Jurkat, Clone E6-1 (cell line): ENCODE results near the gene USP17L15. TPM values are rescaled to one million over a fixed set of nuclear protein-coding genes. Genes with fewer than 3 reads are reported as not detected.
"Not testable (repeated sequence)": the region's sequence is repeated elsewhere in the genome, so short reads cannot be mapped to it uniquely, and the experiment has no call there.

Source experiments
- DNase-seq: peaks from one replicate; pipeline ENCODE4 v3.0.0-alpha.2; 2011; ENCODE audit warnings: low read depth, low spot score
- H3K4me3 ChIP-seq: 2 replicates; pipeline ENCODE4 v1.5.1; 2011; ENCODE audit warnings: mild to moderate bottlenecking, low read length, control low read depth, moderate library complexity
- polyA plus RNA-seq: library from polyadenylated mRNA; unstranded; fragments of >200 nt; gene quantifications from one replicate; pipeline ENCODE4 v1.2.1, GENCODE V29; 2012; ENCODE audit warnings: missing spikeins; ENCODE audit not compliant: insufficient read length, insufficient read depth

The USP17L15 gene, protein sequence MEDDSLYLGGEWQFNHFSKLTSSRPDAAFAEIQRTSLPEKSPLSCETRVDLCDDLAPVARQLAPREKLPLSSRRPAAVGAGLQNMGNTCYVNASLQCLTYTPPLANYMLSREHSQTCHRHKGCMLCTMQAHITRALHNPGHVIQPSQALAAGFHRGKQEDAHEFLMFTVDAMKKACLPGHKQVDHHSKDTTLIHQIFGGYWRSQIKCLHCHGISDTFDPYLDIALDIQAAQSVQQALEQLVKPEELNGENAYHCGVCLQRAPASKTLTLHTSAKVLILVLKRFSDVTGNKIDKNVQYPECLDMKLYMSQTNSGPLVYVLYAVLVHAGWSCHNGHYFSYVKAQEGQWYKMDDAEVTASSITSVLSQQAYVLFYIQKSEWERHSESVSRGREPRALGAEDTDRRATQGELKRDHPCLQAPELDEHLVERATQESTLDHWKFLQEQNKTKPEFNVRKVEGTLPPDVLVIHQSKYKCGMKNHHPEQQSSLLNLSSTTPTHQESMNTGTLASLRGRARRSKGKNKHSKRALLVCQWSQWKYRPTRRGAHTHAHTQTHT
- polyA plus RNA-seq = not detected

DNA sequence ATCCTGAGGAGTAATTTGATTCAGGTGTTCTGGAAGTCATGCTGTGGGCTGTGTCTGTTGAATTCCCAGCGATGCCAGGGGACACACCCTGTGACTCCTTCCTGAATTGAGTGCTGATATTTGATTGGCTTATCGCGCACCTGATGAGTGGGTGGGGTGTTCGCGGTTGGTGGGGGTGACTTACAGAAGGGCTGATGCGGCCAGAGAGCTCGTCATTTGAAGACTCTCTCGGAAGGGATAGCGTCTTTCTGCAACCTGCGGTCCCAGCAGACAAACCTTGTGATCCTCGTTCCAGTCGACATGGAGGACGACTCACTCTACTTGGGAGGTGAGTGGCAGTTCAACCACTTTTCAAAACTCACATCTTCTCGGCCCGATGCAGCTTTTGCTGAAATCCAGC lies at the start of gene USP17L15:
Gene USP17L15, plus strand, starts transcription at position 301 of the 400 bp plus-strand sequence. Its CDS starts 0 bp downstream, at position 301.
- H3K4me3 ChIP-seq, DNase-seq: not testable (repeated sequence)

GRCh38 chr4:9210357-9210756 lies 23.8 kb upstream of the USP17L15 start, which contains the start of gene USP17L10:
Gene USP17L10, plus strand, starts transcription at chr4:9210657. Its CDS starts 0 bp downstream, at chr4:9210657.
- H3K4me3 ChIP-seq, DNase-seq: not testable (repeated sequence)

- not testable (repeated sequence) for DNase-seq, H3K4me3 ChIP-seq
Observed at GRCh38 chr4:9214701-9215100, 19.5 kb upstream of the USP17L15 start.

- DNase-seq, H3K4me3 ChIP-seq: not testable (repeated sequence)
Observed at GRCh38 chr4:9215105-9215504, 19.1 kb upstream of the USP17L15 start, which contains the start of gene USP17L11. Gene USP17L11, plus strand, starts transcription at chr4:9215405. Its CDS starts 0 bp downstream, at chr4:9215405.

DNA sequence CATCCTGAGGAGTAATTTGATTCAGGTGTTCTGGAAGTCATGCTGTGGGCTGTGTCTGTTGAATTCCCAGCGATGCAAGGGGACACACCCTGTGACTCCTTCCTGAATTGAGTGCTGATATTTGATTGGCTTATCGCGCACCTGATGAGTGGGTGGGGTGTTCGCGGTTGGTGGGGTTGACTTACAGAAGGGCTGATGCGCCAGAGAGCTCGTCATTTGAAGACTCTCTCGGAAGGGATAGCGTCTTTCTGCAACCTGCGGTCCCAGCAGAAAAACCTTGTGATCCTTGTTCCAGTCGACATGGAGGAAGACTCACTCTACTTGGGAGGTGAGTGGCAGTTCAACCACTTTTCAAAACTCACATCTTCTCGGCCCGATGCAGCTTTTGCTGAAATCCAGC lies 14.3 kb upstream of the USP17L15 start, which contains the start of gene USP17L12:
Gene USP17L12, plus strand, starts transcription at position 301 of the 400 bp plus-strand sequence. Its CDS starts 0 bp downstream, at position 301.
- H3K4me3 ChIP-seq, DNase-seq: not testable (repeated sequence)

DNA sequence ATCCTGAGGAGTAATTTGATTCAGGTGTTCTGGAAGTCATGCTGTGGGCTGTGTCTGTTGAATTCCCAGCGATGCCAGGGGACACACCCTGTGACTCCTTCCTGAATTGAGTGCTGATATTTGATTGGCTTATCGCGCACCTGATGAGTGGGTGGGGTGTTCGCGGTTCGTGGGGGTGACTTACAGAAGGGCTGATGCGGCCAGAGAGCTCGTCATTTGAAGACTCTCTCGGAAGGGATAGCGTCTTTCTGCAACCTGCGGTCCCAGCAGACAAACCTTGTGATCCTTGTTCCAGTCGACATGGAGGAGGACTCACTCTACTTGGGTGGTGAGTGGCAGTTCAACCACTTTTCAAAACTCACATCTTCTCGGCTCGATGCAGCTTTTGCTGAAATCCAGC lies 9.6 kb upstream of the USP17L15 start, which contains the start of gene USP17L13:
Gene USP17L13, plus strand, starts transcription at position 301 of the 400 bp plus-strand sequence. Its CDS starts 0 bp downstream, at position 301.
- not testable (repeated sequence) for H3K4me3 ChIP-seq, DNase-seq

DNA sequence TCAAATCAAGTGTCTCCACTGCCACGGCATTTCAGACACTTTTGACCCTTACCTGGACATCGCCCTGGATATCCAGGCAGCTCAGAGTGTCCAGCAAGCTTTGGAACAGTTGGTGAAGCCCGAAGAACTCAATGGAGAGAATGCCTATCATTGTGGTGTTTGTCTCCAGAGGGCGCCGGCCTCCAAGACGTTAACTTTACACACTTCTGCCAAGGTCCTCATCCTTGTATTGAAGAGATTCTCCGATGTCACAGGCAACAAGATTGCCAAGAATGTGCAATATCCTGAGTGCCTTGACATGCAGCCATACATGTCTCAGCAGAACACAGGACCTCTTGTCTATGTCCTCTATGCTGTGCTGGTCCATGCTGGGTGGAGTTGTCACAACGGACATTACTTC lies 3.9 kb upstream of the USP17L15 start:
- not testable (repeated sequence) for DNase-seq, H3K4me3 ChIP-seq

DNA sequence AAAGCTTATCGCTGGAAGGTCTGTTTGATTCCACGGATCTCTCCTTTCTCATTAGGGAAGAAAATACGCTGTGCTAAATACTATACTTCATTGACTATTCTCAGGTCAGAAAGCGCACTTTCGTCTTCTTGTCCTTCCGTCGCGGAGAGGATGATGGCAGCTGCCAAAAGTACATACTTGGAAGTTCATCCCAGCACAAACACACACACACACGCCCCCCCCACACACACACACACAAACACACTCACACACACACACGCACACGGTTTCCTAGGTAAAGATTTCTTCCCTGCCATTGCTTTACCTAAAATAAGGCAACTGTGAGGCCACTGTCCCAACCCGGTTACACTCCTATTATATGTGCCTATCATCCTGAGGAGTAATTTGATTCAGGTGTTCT lies 4.3 kb downstream of the USP17L15 start:
- not testable (repeated sequence) for H3K4me3 ChIP-seq, DNase-seq

- not testable (repeated sequence) for H3K4me3 ChIP-seq, DNase-seq
Observed at GRCh38 chr4:9243579-9243978, 9.4 kb downstream of the USP17L15 start, which contains the start of gene USP17L17. Gene USP17L17, plus strand, starts transcription at chr4:9243879. Its CDS starts 0 bp downstream, at chr4:9243879.

- H3K4me3 ChIP-seq, DNase-seq: not testable (repeated sequence)
Observed at GRCh38 chr4:9247953-9248680, 13.9 kb downstream of the USP17L15 start, which contains the start of gene USP17L18. Gene USP17L18, plus strand, starts transcription at chr4:9248630. Its CDS starts 0 bp downstream, at chr4:9248630.

GRCh38 chr4:9253078-9253477 lies 18.9 kb downstream of the USP17L15 start, which contains the start of gene USP17L19:
Gene USP17L19, plus strand, starts transcription at chr4:9253378. Its CDS starts 0 bp downstream, at chr4:9253378.
- H3K4me3 ChIP-seq = not testable (repeated sequence)

DNA sequence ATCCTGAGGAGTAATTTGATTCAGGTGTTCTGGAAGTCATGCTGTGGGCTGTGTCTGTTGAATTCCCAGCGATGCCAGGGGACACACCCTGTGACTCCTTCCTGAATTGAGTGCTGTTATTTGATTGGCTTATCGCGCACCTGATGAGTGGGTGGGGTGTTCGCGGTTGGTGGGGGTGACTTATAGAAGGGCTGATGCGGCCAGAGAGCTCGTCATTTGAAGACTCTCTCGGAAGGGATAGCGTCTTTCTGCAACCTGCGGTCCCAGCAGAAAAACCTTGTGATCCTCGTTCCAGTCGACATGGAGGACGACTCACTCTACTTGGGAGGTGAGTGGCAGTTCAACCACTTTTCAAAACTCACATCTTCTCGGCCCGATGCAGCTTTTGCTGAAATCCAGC lies 23.6 kb downstream of the USP17L15 start, which contains the start of gene USP17L20:
Gene USP17L20, plus strand, starts transcription at position 301 of the 400 bp plus-strand sequence. Its CDS starts 0 bp downstream, at position 301.
- H3K4me3 ChIP-seq, DNase-seq: not testable (repeated sequence)

More at GRCh38 chr4:9253078-9253477, 18.9 kb downstream of the USP17L15 start, which contains the start of gene USP17L19:
- DNase-seq = not testable (repeated sequence)

DNA sequence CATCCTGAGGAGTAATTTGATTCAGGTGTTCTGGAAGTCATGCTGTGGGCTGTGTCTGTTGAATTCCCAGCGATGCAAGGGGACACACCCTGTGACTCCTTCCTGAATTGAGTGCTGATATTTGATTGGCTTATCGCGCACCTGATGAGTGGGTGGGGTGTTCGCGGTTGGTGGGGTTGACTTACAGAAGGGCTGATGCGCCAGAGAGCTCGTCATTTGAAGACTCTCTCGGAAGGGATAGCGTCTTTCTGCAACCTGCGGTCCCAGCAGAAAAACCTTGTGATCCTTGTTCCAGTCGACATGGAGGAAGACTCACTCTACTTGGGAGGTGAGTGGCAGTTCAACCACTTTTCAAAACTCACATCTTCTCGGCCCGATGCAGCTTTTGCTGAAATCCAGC lies 28.4 kb downstream of the USP17L15 start, which contains the start of gene USP17L21:
Gene USP17L21, plus strand, starts transcription at position 301 of the 400 bp plus-strand sequence. Its CDS starts 0 bp downstream, at position 301.
- DNase-seq, H3K4me3 ChIP-seq: not testable (repeated sequence)

DNA sequence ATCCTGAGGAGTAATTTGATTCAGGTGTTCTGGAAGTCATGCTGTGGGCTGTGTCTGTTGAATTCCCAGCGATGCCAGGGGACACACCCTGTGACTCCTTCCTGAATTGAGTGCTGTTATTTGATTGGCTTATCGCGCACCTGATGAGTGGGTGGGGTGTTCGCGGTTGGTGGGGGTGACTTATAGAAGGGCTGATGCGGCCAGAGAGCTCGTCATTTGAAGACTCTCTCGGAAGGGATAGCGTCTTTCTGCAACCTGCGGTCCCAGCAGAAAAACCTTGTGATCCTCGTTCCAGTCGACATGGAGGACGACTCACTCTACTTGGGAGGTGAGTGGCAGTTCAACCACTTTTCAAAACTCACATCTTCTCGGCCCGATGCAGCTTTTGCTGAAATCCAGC lies 33.1 kb downstream of the USP17L15 start, which contains the start of gene USP17L22:
Gene USP17L22, plus strand, starts transcription at position 301 of the 400 bp plus-strand sequence. Its CDS starts 0 bp downstream, at position 301.
- H3K4me3 ChIP-seq, DNase-seq: not testable (repeated sequence)

DNA sequence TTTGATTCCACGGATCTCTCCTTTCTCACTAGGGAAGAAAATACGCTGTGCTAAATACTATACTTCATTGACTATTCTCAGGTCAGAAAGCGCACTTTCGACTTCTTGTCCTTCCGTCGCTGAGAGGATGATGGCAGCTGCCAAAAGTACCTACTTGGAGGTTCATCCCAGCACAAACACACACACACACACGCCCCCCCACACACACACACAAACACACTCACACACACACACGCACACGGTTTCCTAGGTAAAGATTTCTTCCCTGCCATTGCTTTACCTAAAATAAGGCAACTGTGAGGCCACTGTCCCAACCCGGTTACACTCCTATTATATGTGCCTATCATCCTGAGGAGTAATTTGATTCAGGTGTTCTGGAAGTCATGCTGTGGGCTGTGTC lies 37.5 kb downstream of the USP17L15 start:
- not testable (repeated sequence) for DNase-seq, H3K4me3 ChIP-seq
